KMS-11 (cell line): ENCODE measurements around the gene ALG6.

Experiments
- H2AFZ ChIP-seq: fragments of 200-600 bp; sonication (generic); 2 replicates; pipeline ENCODE4 v1.6.1; 2016; ENCODE audit warnings: antibody characterized with exemption, mixed run types, low read depth
- H3K27ac ChIP-seq: fragments of 200-600 bp; sonication (generic); 2 replicates; pipeline ENCODE4 v1.6.1; 2016; ENCODE audit warnings: mild to moderate bottlenecking, mixed run types
- H3K27me3 ChIP-seq: fragments of 200-600 bp; sonication (generic); 2 replicates; pipeline ENCODE4 v1.6.1; 2017; ENCODE audit warnings: mild to moderate bottlenecking, low read depth, mixed run types, moderate library complexity; ENCODE audit not compliant: insufficient read depth
- H3K36me3 ChIP-seq: fragments of 200-600 bp; sonication (generic); 2 replicates; pipeline ENCODE4 v1.6.1; 2017; ENCODE audit warnings: mild to moderate bottlenecking, mixed run types; ENCODE audit not compliant: insufficient read depth
- H3K4me1 ChIP-seq: fragments of 200-600 bp; sonication (generic); 2 replicates; pipeline ENCODE4 v1.6.1; 2016; ENCODE audit warnings: mild to moderate bottlenecking, low read depth, mixed run types; ENCODE audit not compliant: poor library complexity, severe bottlenecking
- H3K4me2 ChIP-seq: fragments of 200-600 bp; sonication (generic); 2 replicates; pipeline ENCODE4 v1.7.0; 2016; ENCODE audit warnings: mild to moderate bottlenecking, mixed run types
- H3K4me3 ChIP-seq: fragments of 200-600 bp; sonication (generic); IDR thresholded peaks from 2 replicates; pipeline ENCODE4 v1.6.1; 2017; ENCODE audit warnings: low read depth, low read length, mixed read lengths; ENCODE audit not compliant: insufficient read depth
- H3K79me2 ChIP-seq: fragments of 200-600 bp; sonication (generic); 2 replicates; pipeline ENCODE4 v1.6.1; 2016; ENCODE audit warnings: low read depth, mixed run types; ENCODE audit not compliant: insufficient read depth
- H3K9ac ChIP-seq: fragments of 200-600 bp; sonication (generic); 2 replicates; pipeline ENCODE4 v1.6.1; 2016; ENCODE audit warnings: mild to moderate bottlenecking, mixed run types
- H4K20me1 ChIP-seq: fragments of 200-600 bp; sonication (generic); 2 replicates; pipeline ENCODE4 v1.6.1; 2016; ENCODE audit warnings: mild to moderate bottlenecking, mixed run types; ENCODE audit not compliant: insufficient read depth
- TF ChIP-seq, protein P1 (sequence below): fragments of 200-600 bp; sonication (generic); conservative IDR thresholded peaks from 2 replicates; pipeline ENCODE4 v1.6.1; 2017; ENCODE audit warnings: low read depth, mild to moderate bottlenecking, antibody characterized with exemption, low read length, moderate library complexity, mixed read lengths

The ALG6 gene

GRCh38 chr1:63328781-63329180 lies 38.6 kb upstream of the ALG6 start:
- Histone ChIP-seq H3K27ac (no peak overlapping the region), H3K4me1 (peaks cover 3% of the 10 kb centered on the region), H2AFZ (no peak overlapping the region), H3K79me2 (no peaks in the 10 kb centered on the region), H3K9ac (no peak overlapping the region), H3K36me3 (no peaks in the 10 kb centered on the region), H3K4me2 (no peak overlapping the region), H4K20me1 (no peaks in the 10 kb centered on the region), H3K4me3 (no peak overlapping the region), H3K27me3 (no peaks in the 10 kb centered on the region)
- TF ChIP-seq, protein P1, sequence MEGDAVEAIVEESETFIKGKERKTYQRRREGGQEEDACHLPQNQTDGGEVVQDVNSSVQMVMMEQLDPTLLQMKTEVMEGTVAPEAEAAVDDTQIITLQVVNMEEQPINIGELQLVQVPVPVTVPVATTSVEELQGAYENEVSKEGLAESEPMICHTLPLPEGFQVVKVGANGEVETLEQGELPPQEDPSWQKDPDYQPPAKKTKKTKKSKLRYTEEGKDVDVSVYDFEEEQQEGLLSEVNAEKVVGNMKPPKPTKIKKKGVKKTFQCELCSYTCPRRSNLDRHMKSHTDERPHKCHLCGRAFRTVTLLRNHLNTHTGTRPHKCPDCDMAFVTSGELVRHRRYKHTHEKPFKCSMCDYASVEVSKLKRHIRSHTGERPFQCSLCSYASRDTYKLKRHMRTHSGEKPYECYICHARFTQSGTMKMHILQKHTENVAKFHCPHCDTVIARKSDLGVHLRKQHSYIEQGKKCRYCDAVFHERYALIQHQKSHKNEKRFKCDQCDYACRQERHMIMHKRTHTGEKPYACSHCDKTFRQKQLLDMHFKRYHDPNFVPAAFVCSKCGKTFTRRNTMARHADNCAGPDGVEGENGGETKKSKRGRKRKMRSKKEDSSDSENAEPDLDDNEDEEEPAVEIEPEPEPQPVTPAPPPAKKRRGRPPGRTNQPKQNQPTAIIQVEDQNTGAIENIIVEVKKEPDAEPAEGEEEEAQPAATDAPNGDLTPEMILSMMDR: no peak

- H4K20me1 ChIP-seq: no peaks in the 10 kb centered on the region
- H3K27me3 ChIP-seq: no peaks in the 10 kb centered on the region
- H3K79me2 ChIP-seq: no peaks in the 10 kb centered on the region
- TF ChIP-seq, protein P1: no peak
- H2AFZ ChIP-seq: no peak overlapping the region
- H3K4me2 ChIP-seq: no peak overlapping the region
- H3K4me3 ChIP-seq: no peak overlapping the region
- no peak overlapping the region for H3K27ac ChIP-seq
- no peaks in the 10 kb centered on the region for H3K36me3 ChIP-seq
- no peak overlapping the region for H3K9ac ChIP-seq
- peaks cover 3% of the 10 kb centered on the region for H3K4me1 ChIP-seq
Observed at GRCh38 chr1:63329621-63330330, 37.7 kb upstream of the ALG6 start.

DNA sequence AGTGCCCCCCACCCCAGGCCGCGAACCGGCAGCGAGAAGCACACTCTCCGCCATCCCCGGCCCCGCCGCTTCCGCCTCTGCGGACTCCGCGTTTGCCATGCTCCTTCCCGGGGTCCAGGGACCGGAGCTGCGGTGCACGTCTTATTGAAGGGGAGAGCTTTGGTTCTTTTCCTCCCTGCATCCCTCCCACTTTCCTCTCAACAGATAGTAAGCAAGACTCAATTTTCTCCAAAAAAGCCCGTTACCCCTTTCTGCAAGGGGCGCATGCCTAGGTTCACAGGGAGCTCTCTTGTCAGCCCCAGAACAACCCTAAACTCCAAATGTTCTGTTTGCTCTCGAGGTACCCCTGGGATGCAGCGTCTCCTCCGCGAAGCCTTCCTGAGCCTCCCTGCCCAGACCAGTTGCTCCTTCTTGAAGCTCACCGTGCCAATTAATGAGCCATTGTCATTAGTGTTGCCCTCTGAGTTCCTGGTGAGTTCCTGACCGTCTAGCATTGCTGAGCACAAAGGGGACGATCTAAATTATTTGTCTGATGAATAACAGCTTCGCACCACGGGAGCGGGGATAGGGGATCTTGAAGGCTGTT lies 37.0 kb upstream of the ALG6 start:
- Histone ChIP-seq H3K4me1 (peaks cover 3% of the 10 kb centered on the region), H3K79me2 (no peaks in the 10 kb centered on the region), H3K36me3 (no peaks in the 10 kb centered on the region), H3K9ac (no peak overlapping the region), H3K4me3 (no peak overlapping the region), H3K27ac (no peak overlapping the region), H2AFZ (no peak overlapping the region), H3K4me2 (no peak overlapping the region), H4K20me1 (no peaks in the 10 kb centered on the region), H3K27me3 (no peaks in the 10 kb centered on the region)
- TF ChIP-seq, protein P1: no peak

DNA sequence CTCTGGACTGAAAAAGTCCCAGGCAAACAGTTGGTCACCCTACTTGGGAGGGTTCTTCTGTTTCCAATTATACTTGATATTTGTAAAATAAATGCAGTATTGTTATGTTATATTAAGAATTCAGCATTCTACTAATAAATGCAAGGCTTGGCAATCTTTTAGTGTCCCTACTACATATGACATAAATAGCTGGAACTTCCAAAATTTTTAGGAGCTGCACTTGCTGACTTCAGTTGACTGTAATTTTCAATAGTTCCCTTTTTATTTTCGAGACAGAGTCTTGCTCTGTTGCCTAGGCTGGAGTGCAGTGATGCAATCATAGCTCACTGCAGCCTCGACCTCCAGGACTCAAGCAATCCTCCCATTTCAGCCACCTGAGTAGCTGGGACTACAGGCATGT lies 25.0 kb upstream of the ALG6 start:
- TF ChIP-seq, protein P1: no peak
- Histone ChIP-seq H2AFZ (no peak overlapping the region), H3K27me3 (no peaks in the 10 kb centered on the region), H3K36me3 (no peaks in the 10 kb centered on the region), H3K27ac (no peak overlapping the region), H3K4me2 (no peak overlapping the region), H3K4me1 (no peaks in the 10 kb centered on the region), H4K20me1 (no peaks in the 10 kb centered on the region), H3K79me2 (no peaks in the 10 kb centered on the region), H3K4me3 (no peak overlapping the region), H3K9ac (no peak overlapping the region)
